GM21825 (cell line): ENCODE data around the gene PPP4R3B.
A peak's percentile ranks its signal among the peaks of the same experiment; 100 is the strongest.

ENCODE experiments used
- ATAC-seq: cut with Tn5 transposase; IDR thresholded peaks from one replicate; pipeline ENCODE4 v1.9.1; 2021; ENCODE audit warnings: mild to moderate bottlenecking, moderate library complexity; ENCODE audit not compliant: unreplicated experiment

Gene PPP4R3B

DNA sequence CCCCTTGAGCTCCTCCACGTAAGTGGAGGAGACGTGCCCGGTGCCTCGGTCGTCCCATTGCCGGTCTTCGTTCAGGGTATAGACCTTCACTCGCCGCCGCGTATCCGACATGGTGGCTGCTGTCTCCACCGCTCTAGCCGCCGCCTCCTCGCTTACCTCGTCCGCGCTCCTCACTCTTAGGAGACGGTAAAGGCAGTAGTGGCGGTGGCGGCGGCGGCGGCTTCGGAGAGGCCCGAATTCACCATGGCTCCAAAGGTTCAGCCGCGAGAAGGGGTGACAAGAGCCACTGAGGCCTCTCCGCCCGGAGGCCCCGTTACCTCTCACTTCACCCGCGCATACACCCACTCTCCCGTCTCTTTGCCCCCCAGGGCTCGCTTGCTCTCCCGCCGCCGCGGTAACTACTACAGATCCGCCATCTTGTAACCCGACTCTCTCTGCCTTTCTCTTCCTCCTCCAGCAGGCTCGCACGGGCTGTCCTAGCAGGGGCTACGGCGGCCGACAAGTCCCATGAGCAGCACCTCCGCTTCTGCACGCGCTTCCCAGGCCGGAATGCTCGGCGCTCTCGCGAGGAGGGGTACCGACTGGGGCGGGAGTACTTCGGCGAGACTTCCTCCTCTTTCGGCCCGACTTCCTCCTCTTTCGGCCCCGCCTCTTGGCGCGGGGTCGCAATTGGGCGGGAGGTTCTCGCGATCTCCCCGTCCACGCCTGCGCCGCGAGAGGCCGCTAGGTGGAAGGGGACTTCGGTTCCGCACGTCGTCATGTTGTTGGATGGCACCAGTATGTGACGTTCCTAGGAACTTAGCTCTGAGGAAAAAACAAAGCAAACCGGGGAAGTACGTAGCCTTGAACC, at the start of gene PPP4R3B:
Gene PPP4R3B, minus strand, starts transcription at position 448 of the 850 bp plus-strand sequence. Its CDS starts 337 bp downstream, at position 111.
- ATAC-seq, result peak; percentile 85

DNA sequence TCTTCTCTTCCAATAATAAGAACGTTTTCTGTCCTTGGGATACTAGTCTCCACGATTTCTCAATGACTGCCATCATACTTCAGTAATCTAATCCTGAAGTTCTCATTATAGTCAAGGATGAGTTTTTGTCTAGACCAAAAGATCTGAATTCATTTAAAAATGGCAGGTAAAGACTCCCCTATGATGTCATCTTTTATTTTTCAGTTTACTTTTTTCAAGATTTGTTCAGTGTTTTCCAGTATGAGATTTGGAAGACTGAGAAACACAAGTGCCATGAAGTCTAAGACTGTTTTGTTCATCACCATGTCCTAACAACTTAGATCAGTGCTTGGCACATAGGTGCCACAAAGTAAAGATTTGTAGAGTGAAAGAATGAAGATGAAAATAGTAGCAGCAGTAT, 35.8 kb upstream of the PPP4R3B start:
- ATAC-seq, result no peak

DNA sequence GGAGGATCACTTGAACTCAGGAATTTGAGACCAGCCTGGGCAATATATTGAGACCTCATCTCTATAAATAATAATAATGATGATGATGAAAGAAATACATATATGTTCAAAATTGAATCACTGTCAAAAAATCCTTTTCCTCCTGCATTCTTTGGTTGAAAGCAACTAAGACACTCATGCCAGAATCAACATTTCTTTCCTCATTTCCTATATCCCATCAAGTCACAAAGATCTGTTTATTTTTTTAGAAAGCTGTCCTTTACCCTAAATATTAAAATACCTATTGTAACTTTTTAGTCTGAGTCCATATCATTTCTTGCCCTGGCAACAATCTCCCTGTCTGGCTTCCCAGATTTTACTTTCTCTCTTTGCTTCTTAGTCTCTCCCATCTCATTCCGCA, 31.8 kb upstream of the PPP4R3B start:
- ATAC-seq, result no peak

DNA sequence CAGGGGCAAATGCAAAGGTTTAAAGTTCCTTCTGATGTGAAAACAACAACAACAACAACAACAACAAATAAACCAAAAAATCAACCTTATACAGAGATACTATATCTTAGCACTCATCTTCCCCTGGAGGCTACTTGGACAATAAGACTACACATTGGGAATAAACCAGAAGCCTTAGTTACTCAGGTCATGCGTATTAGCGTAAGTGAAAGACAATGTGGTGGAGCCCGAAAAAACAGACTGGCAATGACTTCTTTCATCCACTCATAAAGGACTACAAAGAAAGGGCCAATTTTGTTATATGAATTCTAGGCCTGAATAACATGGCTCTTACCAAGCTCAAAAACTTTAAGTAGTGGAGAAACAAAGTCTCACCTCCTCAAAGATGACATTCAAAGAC, 19.4 kb upstream of the PPP4R3B start:
- no peak for ATAC-seq

DNA sequence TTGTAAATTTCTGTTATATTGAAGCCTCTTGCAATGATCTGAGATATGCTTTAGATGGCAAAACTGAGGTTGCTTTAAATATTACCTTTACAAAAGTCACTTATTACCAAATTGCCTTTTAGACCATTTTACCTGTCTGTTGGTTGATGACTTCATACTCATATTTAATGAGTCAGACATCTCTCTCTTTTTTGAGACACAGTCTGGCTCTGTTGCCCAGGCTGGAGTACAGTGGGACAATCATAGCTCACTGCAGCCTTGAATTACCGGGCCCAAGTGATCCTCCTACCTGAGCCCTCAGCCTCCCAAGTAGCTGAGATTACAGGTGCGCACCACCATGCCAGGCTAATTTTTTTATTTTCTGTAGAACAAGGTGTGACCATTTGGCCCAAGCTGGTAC, 11.5 kb upstream of the PPP4R3B start:
- ATAC-seq, result no peak

DNA sequence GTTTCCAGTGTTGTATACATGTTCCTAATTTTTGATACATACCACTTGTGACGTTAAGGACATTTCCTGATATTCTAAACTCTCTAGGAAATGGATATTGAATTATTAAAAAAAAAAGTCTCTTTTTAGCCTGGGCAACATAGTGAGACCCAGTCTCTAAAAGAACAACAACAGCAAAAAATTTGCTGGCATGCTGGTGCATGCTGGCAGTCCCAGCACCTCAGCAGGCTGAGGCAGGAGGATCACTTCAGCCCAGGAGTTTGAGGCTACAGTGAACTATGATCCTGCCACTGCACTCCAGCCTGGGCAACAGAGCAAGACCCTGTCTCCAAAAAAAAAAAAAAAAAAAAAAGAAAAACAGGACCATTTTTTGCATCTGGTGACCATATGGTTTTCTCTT, 10.5 kb upstream of the PPP4R3B start:
- no peak for ATAC-seq

DNA sequence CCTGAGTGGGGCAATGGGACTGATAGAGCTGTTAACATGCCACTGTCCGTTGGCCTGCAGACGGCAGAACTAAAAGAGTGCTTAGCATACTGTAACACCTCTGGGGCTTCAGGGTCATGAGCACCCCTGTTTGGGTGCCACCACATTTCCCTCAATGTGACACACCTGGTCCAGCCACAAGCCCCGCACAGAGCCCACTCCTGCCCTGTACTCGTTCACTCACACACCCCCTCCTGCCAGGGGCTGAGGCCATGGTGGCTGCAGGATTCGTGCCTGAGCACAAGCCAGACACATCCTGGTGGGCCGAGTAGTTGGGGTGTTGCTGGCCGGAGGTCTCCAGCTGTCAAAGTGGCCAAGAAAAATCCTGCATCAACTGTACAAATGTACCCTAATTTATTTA, 4.4 kb upstream of the PPP4R3B start:
- no peak for ATAC-seq

DNA sequence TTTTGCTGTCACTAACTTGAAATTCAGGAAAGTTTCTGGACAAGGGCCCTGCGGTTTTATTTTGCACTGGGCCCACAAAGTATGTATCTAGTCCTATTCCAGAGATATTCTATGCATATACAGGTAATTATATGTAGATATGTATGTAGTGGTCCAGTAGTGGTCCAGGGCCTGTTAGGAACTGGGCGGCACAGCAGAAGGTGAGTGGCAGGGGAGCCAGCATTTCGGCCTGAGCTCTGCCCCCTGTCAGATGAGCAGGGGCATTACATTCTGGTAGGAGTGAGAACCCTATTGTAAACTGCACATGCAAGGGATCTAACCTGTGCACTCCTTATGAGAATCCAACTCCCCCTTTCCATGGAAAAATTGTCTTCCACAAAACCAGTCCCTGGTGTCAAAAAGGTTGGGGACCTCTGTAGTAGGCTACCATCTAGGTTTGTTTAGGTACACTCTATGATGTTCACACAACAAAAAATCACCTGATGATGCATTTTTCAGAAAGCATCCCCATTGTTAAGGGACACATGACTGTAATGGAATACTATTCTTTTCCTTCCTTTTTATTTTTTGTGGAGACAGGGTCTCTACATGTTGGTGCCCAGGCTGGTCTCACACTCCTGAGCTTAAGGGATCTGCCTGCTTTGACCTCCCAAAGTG, 2.8 kb upstream of the PPP4R3B start:
- no peak for ATAC-seq

DNA sequence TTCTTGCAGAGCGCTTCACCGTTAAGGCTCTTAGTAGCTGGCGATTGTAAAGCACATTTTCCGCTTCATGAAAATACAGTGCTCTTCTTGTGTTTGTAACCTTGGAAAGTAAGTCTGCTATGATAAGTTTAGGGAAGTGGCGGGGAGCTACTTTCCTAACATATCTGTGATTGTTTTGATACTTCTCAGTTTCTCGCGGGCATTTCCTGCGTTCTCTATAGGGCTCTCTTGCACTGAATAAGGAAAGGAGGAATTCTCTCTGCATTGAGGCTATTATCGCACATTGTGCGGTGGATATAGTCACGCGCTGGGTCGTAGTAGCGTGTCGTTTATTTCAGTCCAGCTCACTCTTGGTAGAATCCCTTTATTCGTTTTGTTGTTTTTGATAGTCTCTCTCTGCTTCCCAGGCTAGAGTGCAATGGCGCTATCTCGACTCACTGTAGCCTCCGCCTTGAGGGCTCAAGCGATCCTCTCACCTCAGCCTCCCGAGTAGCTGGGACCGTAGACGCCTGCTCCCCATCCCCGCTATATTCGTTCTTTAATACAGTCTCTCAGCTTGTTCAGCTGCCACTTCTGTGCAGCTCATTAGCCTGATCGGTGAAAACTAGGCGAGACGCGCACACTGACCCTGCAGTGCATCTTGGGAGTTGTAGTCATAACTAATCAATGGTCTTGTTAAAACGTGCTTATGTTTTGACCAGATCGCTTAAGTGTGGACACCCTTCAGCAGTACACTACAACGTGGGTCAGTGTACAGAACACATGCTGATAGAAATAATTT, 1.0 kb upstream of the PPP4R3B start:
- peak; percentile 31 for ATAC-seq

DNA sequence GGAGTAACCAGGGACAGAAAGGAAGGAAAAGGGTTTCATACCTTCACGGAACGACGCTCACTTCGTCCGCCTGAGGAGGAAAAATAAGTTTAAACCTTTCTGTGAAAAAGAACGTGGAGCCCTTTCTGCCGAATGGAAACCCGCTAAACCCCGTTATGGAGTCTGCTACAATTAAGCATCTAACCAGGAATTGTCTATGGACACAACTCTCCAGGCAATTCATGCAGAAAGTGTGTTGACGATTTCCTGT, 528 bp upstream of the PPP4R3B start:
- ATAC-seq, result no peak

DNA sequence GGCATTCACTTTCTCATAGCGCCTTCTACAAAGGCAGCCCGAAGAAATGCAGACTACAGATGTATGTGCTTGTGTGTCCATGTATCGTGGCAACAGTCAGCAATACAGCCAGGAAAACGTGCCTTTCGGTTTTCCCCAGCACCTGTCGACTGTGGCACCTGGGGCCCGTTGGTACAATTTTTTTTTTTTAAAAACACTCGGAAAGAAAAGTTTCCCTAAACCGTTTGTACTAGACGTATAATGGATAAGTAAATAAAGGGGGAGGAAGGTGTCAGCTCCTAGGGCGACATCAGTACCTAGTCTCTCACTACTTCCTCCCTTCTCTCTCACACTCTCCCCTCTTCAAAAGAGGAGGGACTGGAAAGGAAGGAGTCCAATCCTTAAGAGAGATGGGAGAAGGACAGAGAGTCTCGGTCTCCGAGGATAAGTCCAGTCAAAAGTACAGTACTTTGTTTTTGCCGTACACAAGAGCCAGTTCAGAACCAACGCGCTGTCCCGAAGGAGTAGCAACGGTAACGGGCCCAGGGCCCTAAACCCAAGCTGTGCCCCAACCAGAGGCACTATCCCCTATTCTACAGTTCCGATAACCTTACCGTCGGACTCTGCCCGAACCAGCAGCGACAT, 759 bp downstream of the PPP4R3B start:
- peak; percentile 19 for ATAC-seq

DNA sequence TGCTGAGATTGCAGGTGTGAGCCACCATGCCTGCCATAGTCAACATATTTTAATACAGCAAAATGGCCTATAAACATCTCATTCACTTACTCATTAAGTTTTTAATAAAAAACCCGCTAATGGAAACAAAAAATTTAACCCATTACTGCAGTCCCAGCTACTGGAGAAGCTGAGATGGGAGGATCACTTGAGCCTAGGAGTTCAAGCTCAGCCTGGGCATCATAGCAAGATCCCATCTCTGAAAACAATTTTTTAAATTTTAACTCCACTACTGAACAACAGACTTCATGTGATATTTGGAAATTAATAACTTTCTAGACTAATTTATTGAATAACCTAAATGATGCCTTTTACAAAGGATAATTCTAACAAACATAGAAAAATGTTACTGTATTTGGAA, 5.4 kb downstream of the PPP4R3B start:
- ATAC-seq, result no peak

DNA sequence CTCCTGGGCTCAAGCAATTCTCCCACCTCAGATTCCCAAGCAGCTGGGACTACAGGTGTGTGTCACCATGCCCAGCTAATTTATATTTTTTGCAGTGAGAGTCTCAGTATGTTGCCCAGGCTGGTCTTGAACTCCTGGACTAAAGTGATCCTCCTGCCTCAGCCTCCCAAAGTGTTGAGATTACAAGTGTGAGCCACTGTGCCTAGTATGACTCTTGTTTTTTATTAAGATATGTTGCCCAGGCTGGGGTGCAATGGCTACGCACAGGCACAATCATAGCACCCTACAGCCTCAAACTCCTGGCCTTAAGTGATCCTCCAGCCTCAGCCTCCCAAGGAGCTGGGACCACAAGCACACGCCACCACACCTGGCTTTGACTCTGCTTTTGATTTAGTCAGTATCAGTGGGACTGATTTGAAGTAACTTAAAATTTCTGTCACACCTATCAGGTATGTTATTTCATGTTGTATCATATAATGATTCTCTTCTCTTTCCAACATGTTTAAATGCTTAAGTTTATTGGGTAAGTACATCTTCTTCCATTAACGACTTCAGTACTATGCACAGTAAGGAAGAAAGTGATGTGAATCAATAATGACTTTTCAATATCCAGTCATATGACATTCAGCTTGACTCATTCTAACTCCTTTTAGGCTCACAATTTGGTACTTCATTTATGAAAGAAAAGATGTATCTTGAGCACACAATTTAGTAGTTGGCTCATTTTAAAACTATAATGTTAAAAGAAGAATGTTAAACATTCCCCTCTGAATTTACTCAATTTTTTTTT, 6.3 kb downstream of the PPP4R3B start:
- ATAC-seq, result no peak

DNA sequence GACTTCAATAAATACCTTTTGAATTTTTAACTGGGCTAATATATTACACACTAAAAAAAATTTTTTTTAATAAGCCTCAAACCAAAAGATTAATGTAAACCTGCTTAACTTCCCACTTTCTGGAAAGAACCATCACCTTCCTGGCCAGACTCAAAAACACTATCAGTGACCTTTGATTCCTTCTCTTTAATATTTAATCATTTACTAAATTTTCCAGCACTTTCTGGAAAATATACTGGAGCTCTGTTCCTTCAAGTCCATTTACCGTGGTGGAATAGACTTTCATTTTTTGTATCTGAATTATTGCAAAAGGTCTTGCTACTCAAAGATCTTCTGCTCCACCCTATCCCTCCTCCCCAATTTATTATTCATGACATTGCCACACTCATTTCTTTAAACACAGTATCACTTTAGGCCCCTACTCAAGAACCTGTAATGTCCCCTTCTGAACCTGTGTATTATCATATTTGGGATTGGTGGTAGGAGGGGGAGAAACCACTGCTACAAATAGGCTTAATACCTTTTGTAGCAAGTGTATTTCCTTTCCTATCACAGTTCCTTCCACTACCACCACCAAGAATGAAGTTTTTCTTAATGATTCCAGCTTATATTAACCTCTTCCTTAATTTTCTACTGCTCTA, 7.4 kb downstream of the PPP4R3B start:
- no peak for ATAC-seq

DNA sequence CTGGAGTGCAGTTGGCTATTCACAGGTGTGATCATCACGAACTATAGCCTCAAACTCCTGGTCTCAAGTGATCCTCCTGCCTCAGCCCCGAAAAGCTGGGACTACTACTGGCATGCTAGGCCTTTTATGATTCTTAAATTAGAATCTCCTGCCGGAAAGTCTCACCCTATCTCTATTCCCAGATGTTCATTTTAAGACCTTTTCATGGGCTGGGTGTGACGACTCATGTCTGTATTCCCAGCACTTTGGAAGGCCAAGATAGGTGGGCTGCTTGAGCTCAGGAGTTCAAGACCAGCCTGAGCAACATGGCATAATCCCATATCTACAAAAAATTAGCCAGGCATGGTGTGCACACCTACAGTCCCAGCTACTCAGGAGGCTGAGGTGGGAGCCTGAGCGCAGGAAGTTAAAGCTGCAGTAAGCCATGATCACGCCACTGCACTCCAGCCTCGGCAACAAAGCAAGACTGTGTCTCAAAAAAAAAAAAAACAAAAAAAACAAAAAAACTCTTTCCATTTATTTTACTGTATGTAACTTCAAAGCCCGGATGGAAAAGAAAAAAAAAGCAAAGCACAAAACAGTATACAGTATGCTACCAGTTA, 8.1 kb downstream of the PPP4R3B start:
- no peak for ATAC-seq

DNA sequence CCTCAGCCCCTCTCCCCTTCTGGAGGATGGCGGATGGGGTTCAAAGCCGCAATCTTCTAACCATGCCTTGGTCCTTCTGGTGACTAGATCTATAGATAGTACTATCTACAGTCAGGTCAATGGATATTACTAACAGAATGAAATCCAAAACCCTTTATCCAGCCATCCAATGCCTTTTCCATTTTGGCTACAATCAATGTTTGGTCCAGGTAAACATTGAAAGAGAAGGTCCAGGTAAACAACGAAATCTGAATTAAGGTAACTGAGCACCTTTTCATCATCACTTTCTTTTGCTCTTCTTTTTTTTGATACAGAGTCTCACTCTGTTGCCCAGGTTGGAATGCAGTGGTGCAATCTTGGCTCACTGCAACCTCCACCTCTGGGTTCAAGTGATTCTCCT, 9.7 kb downstream of the PPP4R3B start:
- no peak for ATAC-seq

DNA sequence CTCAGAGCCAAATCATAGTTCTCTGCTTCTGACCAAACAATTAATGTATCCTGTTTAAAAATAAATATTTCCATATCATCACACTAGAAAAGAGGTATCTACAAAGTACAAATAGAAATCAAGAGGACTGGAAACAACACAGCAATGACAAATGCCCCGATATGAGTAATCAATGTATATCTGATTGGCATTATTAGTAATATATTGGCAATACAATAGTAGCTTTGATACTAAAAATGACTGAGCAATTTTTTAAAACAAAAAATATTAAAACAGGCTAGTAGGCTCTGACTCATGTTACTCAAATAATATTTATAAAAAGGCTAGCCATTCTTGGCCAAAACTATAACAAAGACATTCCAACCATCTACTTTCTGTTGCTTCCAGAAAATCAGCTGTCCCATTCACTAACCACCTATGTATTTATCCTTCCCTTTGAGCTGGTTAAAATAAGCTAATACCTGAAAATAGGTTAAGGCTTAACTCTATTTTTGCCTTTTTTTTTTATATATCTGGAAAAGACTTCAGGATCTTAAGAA, 13.3 kb downstream of the PPP4R3B start:
- no peak for ATAC-seq

DNA sequence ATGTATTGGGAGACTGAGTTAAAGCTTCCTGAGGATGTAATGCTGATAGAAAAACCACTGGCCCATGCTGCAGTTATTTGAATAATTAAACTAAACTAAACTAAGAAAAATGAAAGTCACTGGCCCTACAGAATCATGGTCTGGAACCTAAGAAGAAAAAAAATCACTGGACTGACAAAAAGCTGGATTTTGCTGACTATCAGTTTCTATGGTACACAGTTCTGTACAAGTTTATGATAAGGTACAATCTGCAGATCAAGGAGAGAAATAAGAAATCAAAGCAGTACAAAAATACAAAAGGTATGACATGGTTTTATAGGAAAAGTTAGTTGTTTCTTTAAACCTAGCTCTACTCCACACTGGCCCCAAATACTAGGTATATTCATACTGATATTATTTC, 15.6 kb downstream of the PPP4R3B start:
- ATAC-seq, result no peak

DNA sequence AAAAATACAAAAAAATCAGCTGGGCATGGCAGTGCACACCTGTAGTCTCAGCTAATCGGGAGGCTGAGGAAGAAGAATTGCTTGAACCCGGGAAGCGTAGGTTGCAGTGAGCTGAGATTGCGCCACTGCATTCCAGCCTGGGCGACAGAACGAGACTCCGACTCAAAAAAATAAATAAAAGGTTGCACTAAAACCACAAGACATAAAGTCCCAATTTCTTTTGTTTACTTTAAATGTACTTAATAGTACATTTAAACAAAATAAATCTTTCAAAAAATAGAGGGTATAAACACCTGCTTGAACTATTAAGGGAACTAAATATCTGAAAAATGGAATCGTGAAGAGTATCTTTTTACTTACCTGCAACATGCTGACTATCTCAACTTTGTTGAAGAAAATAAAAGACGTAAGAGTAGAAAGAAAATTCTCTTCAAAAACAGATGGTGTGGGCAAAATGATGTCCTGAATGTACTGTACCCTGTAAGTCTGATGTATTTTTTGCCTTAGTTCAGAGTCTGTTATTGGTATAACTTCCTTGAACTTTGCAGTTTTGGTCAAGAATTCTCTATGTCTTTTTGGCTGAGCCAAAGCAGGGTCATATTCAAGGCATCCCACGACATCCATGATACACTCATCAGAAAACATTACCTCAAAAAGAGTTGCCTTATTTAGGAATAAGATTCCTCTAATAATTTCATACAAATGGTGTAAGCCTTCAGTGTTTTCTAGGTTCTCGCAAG, 19.2 kb downstream of the PPP4R3B start:
- ATAC-seq, result no peak
